LNCaP clone FGC (cell line): ENCODE results near the gene SCAF11.

Source experiments
- DNase-seq: peaks from one replicate; pipeline ENCODE4 v3.0.0-alpha.2; 2011; ENCODE audit warnings: low read depth
- H3K4me3 ChIP-seq: 2 replicates; pipeline ENCODE4 v1.5.1; 2011; ENCODE audit warnings: mild to moderate bottlenecking, low read depth, low read length, control low read depth
- CTCF ChIP-seq: IDR thresholded peaks from 2 replicates; pipeline ENCODE4 v1.5.1; 2012; ENCODE audit warnings: mild to moderate bottlenecking; ENCODE audit not compliant: control insufficient read depth, insufficient read depth; ENCODE audit errors: extremely low read depth

Gene SCAF11

GRCh38 chr12:45989287-45989686 is 1.1 kb downstream of the SCAF11 start:
- no peak for TF ChIP-seq CTCF
- DNase-seq, result no peak

GRCh38 chr12:45988264-45988663 is 2.1 kb downstream of the SCAF11 start:
- no peak for TF ChIP-seq CTCF
- DNase-seq, result no peak
- H3K4me3 ChIP-seq, result peak overlapping the region; percentile 89; the same call in 1 of the 2 replicates

More at GRCh38 chr12:45989287-45989686, 1.1 kb downstream of the SCAF11 start:
- H3K4me3 ChIP-seq, result peak overlapping the region; percentile 89

- no peak overlapping the region for H3K4me3 ChIP-seq
- TF ChIP-seq CTCF, result no peak
- no peak for DNase-seq
Observed at GRCh38 chr12:45987340-45987727, 3.0 kb downstream of the SCAF11 start.

GRCh38 chr12:45986641-45987339 is 3.6 kb downstream of the SCAF11 start:
- H3K4me3 ChIP-seq, result no peak overlapping the region
- DNase-seq, result no peak
- TF ChIP-seq CTCF, result no peak

GRCh38 chr12:45981075-45981837 is 9.1 kb downstream of the SCAF11 start:
- no peak for DNase-seq
- no peak for TF ChIP-seq CTCF

GRCh38 chr12:45980540-45980939 is 9.8 kb downstream of the SCAF11 start:
- no peak for TF ChIP-seq CTCF
- no peak for DNase-seq
- no peak overlapping the region for H3K4me3 ChIP-seq

More at GRCh38 chr12:45981075-45981837, 9.1 kb downstream of the SCAF11 start:
- H3K4me3 ChIP-seq, result no peak overlapping the region
